OCI-LY1 (cell line): ENCODE measurements around the gene SULF2.

ENCODE experiments used
- H2AFZ ChIP-seq: fragments of 200-600 bp; sonication (generic), shearing (Covaris generic); 2 replicates; pipeline ENCODE4 v1.6.0; 2014; ENCODE audit warnings: antibody characterized with exemption, mild to moderate bottlenecking, low read length
- H3F3A ChIP-seq: fragments of 200-600 bp; sonication (generic), shearing (Covaris generic); 2 replicates; pipeline ENCODE4 v1.6.0; 2014; ENCODE audit warnings: mild to moderate bottlenecking, antibody characterized with exemption, low read length, moderate library complexity; ENCODE audit not compliant: insufficient read depth
- H3K27ac ChIP-seq: fragments of 200-600 bp; sonication (generic); 2 replicates; pipeline ENCODE4 v1.5.1; 2014; ENCODE audit warnings: low read length, mixed run types, mild to moderate bottlenecking, low read depth; ENCODE audit not compliant: poor library complexity, severe bottlenecking
- H3K27me3 ChIP-seq: fragments of 200-600 bp; sonication (generic); 2 replicates; pipeline ENCODE4 v1.6.0; 2014; ENCODE audit warnings: antibody characterized with exemption, mild to moderate bottlenecking, low read length, moderate library complexity; ENCODE audit not compliant: insufficient read depth
- H3K36me3 ChIP-seq: fragments of 200-600 bp; sonication (generic); 2 replicates; pipeline ENCODE4 v1.6.1; 2014; ENCODE audit warnings: mild to moderate bottlenecking, antibody characterized with exemption, low read length, moderate library complexity, mixed read lengths; ENCODE audit not compliant: insufficient read depth
- H3K4me1 ChIP-seq: fragments of 200-600 bp; sonication (generic); 2 replicates; pipeline ENCODE4 v1.5.1; 2014; ENCODE audit warnings: mild to moderate bottlenecking, low read length, moderate library complexity; ENCODE audit not compliant: insufficient read depth, severe bottlenecking
- H3K4me2 ChIP-seq: fragments of 200-600 bp; sonication (generic), shearing (Covaris generic); 2 replicates; pipeline ENCODE4 v1.6.1; 2014; ENCODE audit warnings: low read length
- H3K4me3 ChIP-seq: fragments of 200-600 bp; sonication (generic); 2 replicates; pipeline ENCODE4 v1.5.1; 2014; ENCODE audit warnings: low read length, low read depth, mild to moderate bottlenecking, mixed read lengths; ENCODE audit not compliant: poor library complexity, severe bottlenecking
- H3K79me2 ChIP-seq: fragments of 200-600 bp; shearing (Covaris generic); 2 replicates; pipeline ENCODE4 v1.6.1; 2016; ENCODE audit warnings: mixed run types, low read length, mixed read lengths; ENCODE audit not compliant: insufficient read depth
- H3K9ac ChIP-seq: fragments of 200-600 bp; sonication (generic), shearing (Covaris generic); 2 replicates; pipeline ENCODE4 v1.6.1; 2014; ENCODE audit warnings: mild to moderate bottlenecking, low read length, mixed read lengths
- H3K9me2 ChIP-seq: fragments of 200-600 bp; sonication (generic), shearing (Covaris generic); 2 replicates; pipeline ENCODE4 v1.6.1; 2014; ENCODE audit warnings: low read depth, mild to moderate bottlenecking, low read length, mixed read lengths
- H3K9me3 ChIP-seq: fragments of 200-600 bp; shearing (Covaris generic); 2 replicates; pipeline ENCODE4 v1.6.1; 2014; ENCODE audit warnings: low read length, mixed read lengths
- H4K20me1 ChIP-seq: fragments of 200-600 bp; sonication (generic), shearing (Covaris generic); 2 replicates; pipeline ENCODE4 v1.6.0; 2016; ENCODE audit warnings: mild to moderate bottlenecking, low read length; ENCODE audit not compliant: insufficient read depth
- CTCF ChIP-seq: fragments of 200-600 bp; sonication (generic), shearing (Covaris generic); IDR thresholded peaks from 2 replicates; pipeline ENCODE4 v1.5.1; 2017; ENCODE audit warnings: mild to moderate bottlenecking, antibody characterized with exemption, low read length, moderate library complexity, mixed read lengths
- EZH2 ChIP-seq: fragments of 200-600 bp; sonication (generic), shearing (Covaris generic); IDR thresholded peaks from 2 replicates; pipeline ENCODE4 v1.8.0; 2017; ENCODE audit warnings: borderline replicate concordance, mixed run types, mild to moderate bottlenecking, antibody characterized with exemption, low read length, moderate library complexity, mixed read lengths

SULF2 gene

GRCh38 chr20:47660602-47660905 lies 124.7 kb downstream of the SULF2 start:
- Histone ChIP-seq H2AFZ (no peak overlapping the region), H3K9me3 (no peaks in the 10 kb centered on the region), H3K9me2 (no peaks in the 10 kb centered on the region), H3K4me1 (peaks cover 17% of the 10 kb centered on the region), H3K9ac (no peak overlapping the region), H3K4me2 (no peak overlapping the region), H3K36me3 (peaks cover 84% of the 10 kb centered on the region), H4K20me1 (0 out of 2 replicates have a peak, but pooled peaks cover 2% of the 10 kb centered on the region), H3K4me3 (no peak overlapping the region), H3K27me3 (no peaks in the 10 kb centered on the region), H3K27ac (no peak overlapping the region), H3F3A (peaks cover 2% of the 10 kb centered on the region; the same call in 1 of the 2 replicates), H3K79me2 (no peaks in the 10 kb centered on the region)
- no peak for TF ChIP-seq CTCF
- TF ChIP-seq EZH2: no peak

DNA sequence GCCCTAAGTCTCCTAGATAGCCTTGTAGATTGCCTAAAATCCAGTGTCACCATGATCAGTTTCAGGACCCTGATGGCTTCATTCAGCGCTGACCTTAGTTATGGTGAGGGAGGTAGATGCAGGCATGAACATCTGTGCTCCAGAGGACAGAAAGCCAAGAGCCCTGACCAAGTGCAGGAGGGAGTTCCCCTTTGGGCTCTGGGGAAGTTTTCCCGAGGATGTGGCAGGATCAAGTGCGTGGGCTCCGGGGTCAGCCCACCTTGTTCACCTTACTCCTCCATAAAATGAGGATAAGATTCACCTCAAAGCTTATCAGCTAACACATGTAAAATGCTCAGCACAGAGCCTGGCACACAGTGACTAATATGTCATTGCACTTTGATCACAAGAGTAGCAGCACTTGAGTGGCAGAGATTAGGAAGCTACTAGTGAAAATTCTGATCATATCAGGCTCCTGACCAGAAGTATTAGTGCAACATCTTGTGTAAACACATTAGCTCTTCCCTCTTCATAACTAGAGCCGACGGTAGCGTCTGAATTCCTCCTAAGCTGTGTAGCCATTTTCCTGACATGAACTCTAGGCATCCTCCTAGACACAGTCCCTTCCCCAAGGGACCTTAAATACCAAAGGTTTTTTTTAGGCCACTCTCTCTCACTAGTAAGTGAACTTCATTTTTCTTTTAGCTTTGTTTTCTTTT lies 125.2 kb downstream of the SULF2 start:
- no peak overlapping the region for H3K4me3 ChIP-seq
- H3K36me3 ChIP-seq: peaks cover 87% of the 10 kb centered on the region
- H3K9ac ChIP-seq: no peak overlapping the region
- H3K4me2 ChIP-seq: no peak overlapping the region
- H2AFZ ChIP-seq: no peak overlapping the region
- H3K4me1 ChIP-seq: peaks cover 12% of the 10 kb centered on the region
- H4K20me1 ChIP-seq: 0 out of 2 replicates have a peak, but pooled peaks cover 2% of the 10 kb centered on the region
- H3F3A ChIP-seq: peaks cover 2% of the 10 kb centered on the region; the same call in 1 of the 2 replicates
- no peaks in the 10 kb centered on the region for H3K79me2 ChIP-seq
- H3K27ac ChIP-seq: no peak overlapping the region
- H3K9me2 ChIP-seq: no peaks in the 10 kb centered on the region
- no peaks in the 10 kb centered on the region for H3K9me3 ChIP-seq
- H3K27me3 ChIP-seq: no peaks in the 10 kb centered on the region
- TF ChIP-seq EZH2 (no peak), CTCF (no peak)

- Histone ChIP-seq H3K9ac (no peak overlapping the region), H3K4me2 (no peak overlapping the region), H4K20me1 (0 out of 2 replicates have a peak, but pooled peaks cover 2% of the 10 kb centered on the region), H3K9me2 (no peaks in the 10 kb centered on the region), H3K36me3 (peaks cover 94% of the 10 kb centered on the region), H3F3A (no peaks in the 10 kb centered on the region; the same call in 1 of the 2 replicates), H3K27ac (no peak overlapping the region), H3K27me3 (no peaks in the 10 kb centered on the region), H3K4me3 (no peak overlapping the region), H3K9me3 (no peaks in the 10 kb centered on the region), H3K79me2 (no peaks in the 10 kb centered on the region), H3K4me1 (no peaks in the 10 kb centered on the region), H2AFZ (no peak overlapping the region)
- no peak for TF ChIP-seq CTCF
- no peak for TF ChIP-seq EZH2
Observed at GRCh38 chr20:47656318-47656717, 129.0 kb downstream of the SULF2 start.
